Testis (tissue), 3 donors: ENCODE measurements around the gene PRAMEF13. TPM values are rescaled to one million over a fixed set of nuclear protein-coding genes. Genes with fewer than 3 reads are reported as not detected.
"Not testable (repeated sequence)": the region's sequence is repeated elsewhere in the genome, so short reads cannot be mapped to it uniquely, and the experiment has no call there.

Experiments used
- DNase-seq: peaks from one replicate; pipeline ENCODE4 v3.0.0-alpha.2; 2019
- H3K27ac ChIP-seq, 2 donors: fragments of 200-600 bp; sonication (generic); one replicate each; pipeline ENCODE4 v1.5.1; 2019
- H3K27me3 ChIP-seq: fragments of 200-600 bp; sonication (generic); one replicate; pipeline ENCODE4 v1.5.1; 2019
- H3K36me3 ChIP-seq: fragments of 200-600 bp; sonication (generic); one replicate; pipeline ENCODE4 v1.5.1; 2017; ENCODE audit warnings: low read depth; ENCODE audit errors: missing control alignments
- H3K4me1 ChIP-seq: fragments of 200-600 bp; sonication (generic); one replicate; pipeline ENCODE4 v1.5.1; 2019
- H3K4me3 ChIP-seq, 2 donors: fragments of 200-600 bp; sonication (generic); one replicate each; pipeline ENCODE4 v1.5.1; 2017 to 2019
- H3K9me3 ChIP-seq: fragments of 200-600 bp; sonication (generic); one replicate; pipeline ENCODE4 v1.5.1; 2017
- CTCF ChIP-seq, 3 experiments: fragments of 450-650 bp in 2 of 3; fragments of 200-600 bp in 1 of 3; sonication (generic) in 1 of 3; IDR thresholded peaks; one replicate each; pipeline ENCODE4 v1.5.1; 2016 to 2019; ENCODE audit warnings: antibody characterized with exemption in 3 of 3, mild to moderate bottlenecking in 2 of 3, moderate library complexity in 1 of 3
- POLR2A ChIP-seq: fragments of 450-650 bp; IDR thresholded peaks from one replicate; pipeline ENCODE4 v1.6.1; 2017; ENCODE audit warnings: antibody characterized with exemption, mild to moderate bottlenecking, moderate library complexity
- WGBS, 2 donors: methylation state at CpG; one replicate each; pipeline ENCODE4 v1.1.5; 2018; 5-methylcytosine and 5-hydroxymethylcytosine counted together
- intact Hi-C: fragments of 100-400 bp; cut with DNase I; formaldehyde crosslinking; loops from one replicate; pipeline ENCODE4 v1.15.1; 2023; ENCODE audit warnings: low total_unique reads
- polyA plus RNA-seq: library from polyadenylated mRNA; stranded (reverse); fragments of 350-450 nt; fragmentation: Illumina TruSeq; extraction: RNeasy Lipid Tissue Mini Kit (QIAGEN cat#74804); gene quantifications from one replicate; pipeline ENCODE4 v1.2.3, GENCODE V29; 2014; ENCODE audit warnings: low read depth, low replicate concordance; ENCODE audit not compliant: insufficient read depth
- total RNA-seq, 2 donors: library from RNA; depleted of rRNA; stranded (reverse); fragments of >200 nt; gene quantifications; one replicate each; pipeline ENCODE4 v1.2.3, GENCODE V29; 2016

The PRAMEF13 gene
- total and polyA plus RNA-seq, 3 donors from 2014 or later = not detected

DNA sequence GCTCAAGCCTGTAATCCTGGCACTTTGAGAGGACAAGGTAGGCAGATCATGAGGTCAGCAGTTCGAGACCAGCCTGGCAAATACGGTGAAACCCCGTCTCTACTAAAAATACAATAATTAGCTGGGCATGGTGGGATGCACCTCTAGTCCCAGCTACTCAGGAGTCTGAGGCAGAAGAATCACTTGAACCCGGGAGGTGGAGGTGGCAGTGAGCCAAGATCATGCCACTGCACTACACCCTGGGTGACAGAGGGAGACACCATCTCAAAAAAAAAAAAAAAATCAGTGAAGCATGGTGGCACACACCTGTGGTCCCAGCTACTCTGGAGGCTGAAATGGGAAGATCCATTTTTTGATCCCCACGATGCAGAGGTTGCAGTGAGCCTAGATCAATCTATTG lies 28.9 kb upstream of the PRAMEF13 start:
- H3K4me3 ChIP-seq, H3K27me3 ChIP-seq, H3K27ac ChIP-seq, H3K4me1 ChIP-seq, DNase-seq, intact Hi-C loops, H3K36me3 ChIP-seq, H3K9me3 ChIP-seq: not testable (repeated sequence)
- 77 to 78% methylated on average over 5 of the region's 5 CpGs for WGBS, 2 donors

GRCh38 chr1:13228343-13228781 lies 27.2 kb upstream of the PRAMEF13 start:
- 86% methylated on average over 7 of the region's 7 CpGs for WGBS, 2 donors
- Histone ChIP-seq H3K36me3 (no peaks in the 10 kb centered on the region), H3K27ac (no peak overlapping the region), H3K4me3 (no peak overlapping the region), H3K9me3 (no peaks in the 10 kb centered on the region), H3K4me1 (no peaks in the 10 kb centered on the region), H3K27me3 (no peaks in the 10 kb centered on the region)
- TF ChIP-seq POLR2A (no peak), CTCF (IDR thresholded peaks at IDR 0.05) (peak in 1 of 3 experiments; percentile 22)
- intact Hi-C loops = no loop called here
- DNase-seq = peak; percentile 63

DNA sequence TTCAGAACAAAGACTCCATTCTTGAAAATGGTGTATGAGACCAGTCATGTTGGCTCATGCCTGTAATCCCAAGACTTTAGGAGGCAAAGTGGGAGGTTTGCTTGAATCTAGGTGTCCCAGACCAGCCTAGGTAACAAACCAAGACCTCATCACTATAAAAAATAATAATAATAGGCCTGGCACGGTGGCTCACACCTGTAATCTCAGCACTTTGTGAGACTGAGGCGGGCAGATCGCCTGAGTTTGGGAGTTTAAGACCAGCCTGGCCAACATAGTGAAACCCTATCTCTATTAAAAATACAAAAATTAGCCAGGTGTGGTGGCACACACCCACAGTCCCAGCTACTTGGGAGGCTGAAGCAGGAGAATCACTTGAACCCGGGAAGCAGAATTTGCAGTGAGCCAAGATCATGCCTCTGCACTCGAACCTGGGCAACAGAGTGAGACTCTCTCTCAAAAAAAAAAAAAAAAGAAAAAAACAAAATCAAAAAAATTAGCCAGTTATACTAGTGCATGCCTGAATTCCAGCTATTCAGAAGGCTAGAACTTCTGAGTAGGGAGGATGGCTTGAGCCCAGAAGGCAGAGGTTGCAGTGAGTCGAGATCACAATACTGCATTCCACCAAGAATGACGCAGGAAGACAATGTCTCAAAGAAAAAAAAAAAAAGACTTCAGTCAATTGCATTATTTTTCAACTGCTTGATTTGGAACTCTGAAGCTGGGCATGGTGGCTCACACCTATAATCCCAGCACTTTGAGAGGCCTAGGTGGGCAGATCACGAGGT lies 26.3 kb upstream of the PRAMEF13 start:
- H3K27ac ChIP-seq, intact Hi-C loops, H3K9me3 ChIP-seq, DNase-seq, H3K4me1 ChIP-seq, H3K36me3 ChIP-seq, H3K4me3 ChIP-seq, H3K27me3 ChIP-seq: not testable (repeated sequence)
- 88 to 91% methylated on average over 8 of the region's 8 CpGs for WGBS, 2 donors

- H3K27ac ChIP-seq, intact Hi-C loops, H3K4me3 ChIP-seq, DNase-seq, H3K36me3 ChIP-seq, H3K4me1 ChIP-seq, H3K9me3 ChIP-seq, H3K27me3 ChIP-seq: not testable (repeated sequence)
- 67 to 79% methylated on average over 5 to 7 of the region's 9 CpGs for WGBS, 2 donors
Observed at GRCh38 chr1:13225675-13226204, 24.5 kb upstream of the PRAMEF13 start, which contains the start of gene PRAMEF18. Gene PRAMEF18 (minus strand): TSS chr1:13226154. CDS start chr1:13226106, 48 bp downstream.

- H3K36me3 ChIP-seq = no peaks in the 10 kb centered on the region
- H3K9me3 ChIP-seq = no peaks in the 10 kb centered on the region
- no peaks in the 10 kb centered on the region for H3K4me1 ChIP-seq
- no peak overlapping the region for H3K27ac ChIP-seq
- intact Hi-C loops = no loop called here
- TF ChIP-seq CTCF (IDR thresholded peaks at IDR 0.05) (no peak), POLR2A (no peak)
- H3K4me3 ChIP-seq = no peak overlapping the region
- H3K27me3 ChIP-seq = no peaks in the 10 kb centered on the region
- no peak for DNase-seq
- 80% methylated on average over 5 of the region's 5 CpGs for WGBS, 2 donors
Observed at GRCh38 chr1:13224480-13225060, 23.4 kb upstream of the PRAMEF13 start.

DNA sequence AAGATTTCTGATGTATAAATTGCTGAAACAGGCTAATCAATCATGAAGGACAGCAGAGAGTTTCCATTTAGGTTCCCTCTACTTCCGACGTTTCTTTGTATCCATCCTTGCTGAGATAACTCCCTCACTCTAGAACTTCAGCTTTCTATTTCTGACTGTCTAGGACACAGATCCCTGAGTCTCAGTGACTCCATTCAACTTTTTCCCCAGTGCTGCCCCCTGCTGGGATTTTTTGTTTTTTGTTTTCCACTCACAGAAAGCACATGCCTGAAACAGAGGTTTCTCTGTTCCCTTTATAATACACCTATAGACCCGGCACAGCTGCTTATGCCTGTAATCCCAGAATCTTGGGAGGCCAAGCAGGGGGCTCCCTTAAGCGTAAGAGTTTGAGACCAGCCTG lies 21.6 kb upstream of the PRAMEF13 start:
- H3K27ac ChIP-seq, intact Hi-C loops, H3K4me1 ChIP-seq, H3K27me3 ChIP-seq, DNase-seq, H3K36me3 ChIP-seq, H3K4me3 ChIP-seq, H3K9me3 ChIP-seq: not testable (repeated sequence)
- WGBS, 2 donors = no CpG with 5 or more reads among the region's 4 CpGs

DNA sequence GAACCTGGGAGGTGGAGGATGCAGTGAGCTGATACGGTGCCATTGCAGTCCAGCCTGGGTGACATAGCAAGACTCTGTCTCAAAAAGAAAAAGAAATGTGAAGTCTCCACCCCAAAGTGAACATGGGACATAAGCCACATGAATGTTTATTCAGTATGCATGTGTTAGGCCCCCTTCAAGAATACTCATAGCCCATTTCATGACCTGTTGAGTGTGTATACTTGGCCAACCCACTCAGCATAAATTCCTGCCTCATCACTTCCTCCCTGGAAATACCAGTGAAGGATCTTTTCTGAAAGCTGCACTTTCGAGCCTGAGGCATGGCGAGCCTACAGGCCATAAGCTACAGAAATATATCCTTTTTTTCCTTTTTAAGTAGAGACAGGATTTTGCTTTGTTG lies 18.0 kb upstream of the PRAMEF13 start:
- H3K4me3 ChIP-seq, H3K9me3 ChIP-seq, DNase-seq, H3K27ac ChIP-seq, intact Hi-C loops, H3K27me3 ChIP-seq, H3K36me3 ChIP-seq, H3K4me1 ChIP-seq: not testable (repeated sequence)
- WGBS, 2 donors = no CpG with 5 or more reads among the region's 3 CpGs

DNA sequence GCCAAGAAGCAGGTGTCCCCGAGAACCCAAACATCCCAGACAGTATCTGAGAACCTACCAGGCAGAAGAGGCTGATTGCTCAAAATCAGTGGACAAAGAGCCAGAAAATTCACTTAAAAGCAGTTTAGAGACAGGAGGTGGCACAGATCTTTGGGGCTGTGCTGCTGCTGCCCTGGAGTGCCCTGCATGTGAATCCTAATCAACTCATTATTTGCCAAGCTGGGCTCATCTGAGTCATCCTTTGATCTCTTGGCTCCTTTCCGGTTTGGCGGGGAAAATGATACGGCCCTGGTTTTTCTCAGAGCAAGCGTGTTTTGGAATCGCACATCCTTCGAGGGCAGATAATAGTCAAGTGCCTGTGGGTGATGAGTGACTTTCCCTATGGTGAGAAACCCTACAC lies 15.4 kb upstream of the PRAMEF13 start:
- H3K27me3 ChIP-seq, H3K4me3 ChIP-seq, H3K27ac ChIP-seq, H3K36me3 ChIP-seq, H3K4me1 ChIP-seq, intact Hi-C loops, DNase-seq, H3K9me3 ChIP-seq: not testable (repeated sequence)
- WGBS, 2 donors = no CpG with 5 or more reads among the region's 7 CpGs

GRCh38 chr1:13208712-13209111 lies 7.5 kb upstream of the PRAMEF13 start:
- H3K9me3 ChIP-seq, H3K27me3 ChIP-seq, H3K4me3 ChIP-seq, H3K27ac ChIP-seq, DNase-seq, intact Hi-C loops, H3K4me1 ChIP-seq, H3K36me3 ChIP-seq: not testable (repeated sequence)
- WGBS, 2 donors = no CpG with 5 or more reads among the region's 9 CpGs

DNA sequence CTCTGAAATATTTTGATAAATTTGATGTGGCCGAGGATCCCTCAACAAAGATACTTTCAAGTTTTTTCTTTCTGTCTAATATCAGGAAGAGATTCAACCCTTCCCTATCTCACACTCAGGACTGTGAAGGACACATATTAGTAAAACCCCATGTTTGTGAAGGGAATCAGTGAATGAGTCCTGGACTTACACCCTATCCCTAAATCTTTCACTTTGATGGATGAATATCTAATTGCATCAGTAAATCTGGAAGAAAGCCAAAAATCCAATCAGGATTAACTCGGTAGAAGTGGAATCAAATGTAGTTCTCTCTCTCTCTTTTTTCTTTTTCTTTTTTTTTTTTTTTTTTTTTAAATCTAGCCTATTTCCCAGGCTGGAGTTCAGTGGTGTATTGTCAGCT lies 29.7 kb downstream of the PRAMEF13 start, which contains the start of gene PRAMEF9:
TSS of gene PRAMEF9 (plus strand) at position 301 of the 400 bp plus-strand sequence. CDS start 3,433 bp downstream, outside the sequence.
- DNase-seq, intact Hi-C loops: not testable (repeated sequence)
- WGBS, 2 donors = 84% methylated on average over 2 of the region's 2 CpGs; no CpG with 5 or more reads in 1 of the 2 donors

More for the DNA sequence above, 29.7 kb downstream of the PRAMEF13 start, which contains the start of gene PRAMEF9:
- H3K27ac ChIP-seq, H3K27me3 ChIP-seq, H3K4me1 ChIP-seq, H3K4me3 ChIP-seq, H3K36me3 ChIP-seq, H3K9me3 ChIP-seq: not testable (repeated sequence)
